CD4-positive, alpha-beta T cell (primary cell): ENCODE results near the gene THBD. TPM values are rescaled to one million over a fixed set of nuclear protein-coding genes. Genes with fewer than 3 reads are reported as not detected.

Experiments used
- ATAC-seq: fragments of 200-7000 bp; cut with Tn5 transposase; one replicate; pipeline ENCODE4 v1.10.0; 2022; ENCODE audit warnings: mild to moderate bottlenecking; ENCODE audit not compliant: poor library complexity
- CTCF ChIA-PET: fragments of 350-600 bp; sonication (Branson Sonifier 250); formaldehyde crosslinking; loops from one replicate; lab custom pipeline; 2021; ENCODE audit warnings: antibody characterized with exemption, inconsistent platforms; lab: Charles Lee
- POLR2A ChIA-PET: fragments of 350-600 bp; sonication (Branson Sonifier 250); formaldehyde crosslinking; loops from one replicate; lab custom pipeline; 2021; ENCODE audit warnings: antibody characterized with exemption, inconsistent platforms; lab: Charles Lee
- DNase-seq, 14 experiments: peaks; one replicate each; pipeline ENCODE4 v3.0.0-alpha.2; 2013 to 2020; ENCODE audit warnings: mixed read lengths in 2 of 14
- H3K27ac ChIP-seq, 2 donors: one replicate each; pipeline versions ENCODE4 v1.5.1 to v1.7.0; 2013; ENCODE audit warnings: low read length in 2 of 2, low read depth in 1 of 2, mild to moderate bottlenecking in 1 of 2
- H3K27me3 ChIP-seq, 2 experiments: 1 replicate in 1 of 2; 2 replicates in 1 of 2; pipeline versions ENCODE4 v1.6.1 to v1.7.0; 2013; ENCODE audit warnings: low read length in 2 of 2, control low read depth in 1 of 2, mild to moderate bottlenecking in 1 of 2, moderate library complexity in 1 of 2; ENCODE audit not compliant: insufficient read depth in 2 of 2, control insufficient read depth in 1 of 2
- H3K36me3 ChIP-seq: one replicate; pipeline ENCODE4 v1.6.1; 2013; ENCODE audit warnings: low read length, control low read depth; ENCODE audit not compliant: insufficient read depth
- H3K4me1 ChIP-seq: one replicate; pipeline ENCODE4 v1.6.1; 2013; ENCODE audit warnings: low read length, control low read depth; ENCODE audit not compliant: insufficient read depth
- H3K4me3 ChIP-seq: one replicate; pipeline ENCODE4 v1.5.1; 2013; ENCODE audit warnings: mild to moderate bottlenecking, low read length, moderate library complexity
- H3K9me3 ChIP-seq, 2 experiments: 1 replicate in 1 of 2; 2 replicates in 1 of 2; pipeline versions ENCODE4 v1.6.1 to v1.7.0; 2013; ENCODE audit warnings: low read length in 2 of 2, mild to moderate bottlenecking in 2 of 2, control low read depth in 1 of 2, moderate library complexity in 1 of 2; ENCODE audit not compliant: control insufficient read depth in 1 of 2, insufficient read depth in 1 of 2
- H3K27ac Mint-ChIP-seq: one replicate; pipeline ENCODE4 v1.8.0; 2020; ENCODE audit warnings: mixed read lengths
- H3K27me3 Mint-ChIP-seq: one replicate; pipeline ENCODE4 v1.8.0; 2021; ENCODE audit warnings: mixed read lengths
- H3K36me3 Mint-ChIP-seq: one replicate; pipeline ENCODE4 v1.8.0; 2021; ENCODE audit warnings: low read depth, mixed read lengths
- H3K4me1 Mint-ChIP-seq: one replicate; pipeline ENCODE4 v1.8.0; 2021; ENCODE audit warnings: low read depth, mixed read lengths
- H3K4me3 Mint-ChIP-seq: one replicate; pipeline ENCODE4 v1.8.0; 2020; ENCODE audit warnings: mild to moderate bottlenecking, mixed read lengths
- H3K9me3 Mint-ChIP-seq: one replicate; pipeline ENCODE4 v1.8.0; 2020; ENCODE audit warnings: mixed read lengths
- intact Hi-C, 2 experiments: fragments of 100-400 bp; cut with DNase I in 1 of 2; cut with micrococcal nuclease in 1 of 2; formaldehyde crosslinking; loops; one replicate each; pipeline versions ENCODE4 v1.15.1 to v1.9.0; 2023 to 2025; cut with DNase I, micrococcal nuclease
- total RNA-seq, 174 experiments: library from RNA in 2 of 174; stranded (reverse) in 2 of 174; gene quantifications; one replicate each; pipeline ENCODE4 v1.2.3 and lab custom pipeline; 2021 to 2026
- TF ChIP-seq, protein P1 (sequence below): fragments of 200-600 bp; IDR thresholded peaks from one replicate; pipeline ENCODE4 v1.8.0; 2022; ENCODE audit warnings: antibody characterized with exemption, mild to moderate bottlenecking

Gene THBD
- total RNA-seq, 2 experiments from 2014 or later, result 2.2 to 2.4 TPM

GRCh38 chr20:23018941-23019340 is 30.5 kb downstream of the THBD start:
- Histone ChIP-seq H3K27me3 (no peaks in the 10 kb centered on the region), H3K4me1 (no peaks in the 10 kb centered on the region), H3K27ac (no peak overlapping the region), H3K4me3 (no peak overlapping the region), H3K9me3 (peaks cover 0 to 5% of the 10 kb centered on the region in 2 experiments), H3K36me3 (no peaks in the 10 kb centered on the region)
- DNase-seq, result no peak
- no peak overlapping the region for H3K27ac Mint-ChIP-seq
- H3K36me3 Mint-ChIP-seq, result no peaks in the 10 kb centered on the region
- TF ChIP-seq, protein P1, sequence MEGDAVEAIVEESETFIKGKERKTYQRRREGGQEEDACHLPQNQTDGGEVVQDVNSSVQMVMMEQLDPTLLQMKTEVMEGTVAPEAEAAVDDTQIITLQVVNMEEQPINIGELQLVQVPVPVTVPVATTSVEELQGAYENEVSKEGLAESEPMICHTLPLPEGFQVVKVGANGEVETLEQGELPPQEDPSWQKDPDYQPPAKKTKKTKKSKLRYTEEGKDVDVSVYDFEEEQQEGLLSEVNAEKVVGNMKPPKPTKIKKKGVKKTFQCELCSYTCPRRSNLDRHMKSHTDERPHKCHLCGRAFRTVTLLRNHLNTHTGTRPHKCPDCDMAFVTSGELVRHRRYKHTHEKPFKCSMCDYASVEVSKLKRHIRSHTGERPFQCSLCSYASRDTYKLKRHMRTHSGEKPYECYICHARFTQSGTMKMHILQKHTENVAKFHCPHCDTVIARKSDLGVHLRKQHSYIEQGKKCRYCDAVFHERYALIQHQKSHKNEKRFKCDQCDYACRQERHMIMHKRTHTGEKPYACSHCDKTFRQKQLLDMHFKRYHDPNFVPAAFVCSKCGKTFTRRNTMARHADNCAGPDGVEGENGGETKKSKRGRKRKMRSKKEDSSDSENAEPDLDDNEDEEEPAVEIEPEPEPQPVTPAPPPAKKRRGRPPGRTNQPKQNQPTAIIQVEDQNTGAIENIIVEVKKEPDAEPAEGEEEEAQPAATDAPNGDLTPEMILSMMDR, result no peak
- no peaks in the 10 kb centered on the region for H3K27me3 Mint-ChIP-seq
- ChIA-PET POLR2A (no interaction called here), CTCF (interaction anchor here (0.6 kb wide), 1 partner anchor 134 kb away, joined by 3 read pairs; no protein-coding TSS in a partner anchor)
- H3K4me3 Mint-ChIP-seq, result no peak overlapping the region
- no peaks in the 10 kb centered on the region for H3K9me3 Mint-ChIP-seq
- no peaks in the 10 kb centered on the region for H3K4me1 Mint-ChIP-seq
- intact Hi-C loops, result no loop called here
- no peak for ATAC-seq

GRCh38 chr20:23018432-23018831 is 31.0 kb downstream of the THBD start:
- ChIA-PET CTCF (interaction anchor here (0.6 kb wide), 1 partner anchor 134 kb away, joined by 3 read pairs; no protein-coding TSS in a partner anchor), POLR2A (no interaction called here)
- Histone ChIP-seq H3K4me3 (no peak overlapping the region), H3K9me3 (peaks cover 0 to 5% of the 10 kb centered on the region in 2 experiments), H3K36me3 (no peaks in the 10 kb centered on the region), H3K27me3 (no peaks in the 10 kb centered on the region), H3K4me1 (no peaks in the 10 kb centered on the region), H3K27ac (no peak overlapping the region)
- H3K9me3 Mint-ChIP-seq, result no peaks in the 10 kb centered on the region
- TF ChIP-seq, protein P1, result no peak
- no peaks in the 10 kb centered on the region for H3K27me3 Mint-ChIP-seq
- no peak overlapping the region for H3K4me3 Mint-ChIP-seq
- no peaks in the 10 kb centered on the region for H3K36me3 Mint-ChIP-seq
- ATAC-seq, result no peak
- no peak for DNase-seq
- H3K4me1 Mint-ChIP-seq, result no peaks in the 10 kb centered on the region
- intact Hi-C loops, result no loop called here
- H3K27ac Mint-ChIP-seq, result no peak overlapping the region

DNA sequence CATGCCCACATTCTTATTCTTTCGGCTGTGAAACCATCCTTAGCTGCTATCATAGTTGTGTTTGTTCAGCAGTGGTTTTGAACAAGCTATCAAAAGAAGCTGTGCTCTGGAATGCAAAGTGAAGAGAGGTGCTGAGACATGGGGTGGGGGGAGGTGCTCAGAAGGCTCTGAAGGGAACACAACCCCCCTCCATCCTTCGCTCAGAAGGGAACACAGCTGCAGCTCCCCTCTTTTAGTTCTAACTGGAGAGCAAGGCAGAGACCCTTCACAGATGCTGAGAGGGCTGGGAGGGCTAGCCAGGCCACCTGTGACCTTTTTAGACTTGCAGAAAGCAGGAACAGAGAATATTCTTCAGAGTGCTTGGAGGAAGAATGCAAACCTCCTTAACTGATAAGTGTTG is 32.0 kb downstream of the THBD start:
- Histone ChIP-seq H3K4me3 (no peak overlapping the region), H3K36me3 (no peaks in the 10 kb centered on the region), H3K9me3 (peaks cover 0 to 5% of the 10 kb centered on the region in 2 experiments), H3K4me1 (no peaks in the 10 kb centered on the region), H3K27me3 (no peaks in the 10 kb centered on the region), H3K27ac (no peak overlapping the region)
- ATAC-seq (no peak), DNase-seq (no peak)
- ChIA-PET POLR2A (no interaction called here), CTCF (no interaction called here)
- Mint-ChIP-seq H3K4me3 (no peak overlapping the region), H3K27ac (no peak overlapping the region), H3K9me3 (no peaks in the 10 kb centered on the region), H3K36me3 (no peaks in the 10 kb centered on the region), H3K27me3 (no peaks in the 10 kb centered on the region), H3K4me1 (no peaks in the 10 kb centered on the region)
- intact Hi-C loops, result no loop called here
- TF ChIP-seq, protein P1, result no peak
